Measurements from ENCODE around the gene CHMP4B.

Gene CHMP4B

GRCh38 chr20:33866398-33867100 is 55.4 kb downstream of the CHMP4B start:
- Histone ChIP-seq H3K4me1 (ENCODE audit: low read depth, poor library complexity, severe bottlenecking) (peaks cover 27% of the 10 kb centered on the region), H3K4me3 (IDR thresholded peaks at IDR 0.05; ENCODE audit: insufficient read depth, low read depth, low read length) (no peak overlapping the region), H3K36me3 (ENCODE audit: insufficient read depth) (no peaks in the 10 kb centered on the region), H3K9ac (no peak overlapping the region), H3K27ac (no peak overlapping the region), H4K20me1 (ENCODE audit: insufficient read depth) (no peaks in the 10 kb centered on the region), H3K4me2 (no peak overlapping the region), H3K79me2 (ENCODE audit: insufficient read depth, low read depth) (no peaks in the 10 kb centered on the region), H2AFZ (ENCODE audit: low read depth) (no peak overlapping the region), H3K27me3 (ENCODE audit: insufficient read depth, low read depth) (no peaks in the 10 kb centered on the region)
- TF ChIP-seq CTCF (conservative IDR thresholded peaks at IDR 0.05; ENCODE audit: low read depth, low read length), result no peak

- H3K27ac ChIP-seq, result no peak overlapping the region
- H3K9ac ChIP-seq, result no peak overlapping the region
- H3K4me1 ChIP-seq (ENCODE audit: low read depth, poor library complexity, severe bottlenecking), result peaks cover 19% of the 10 kb centered on the region
- H3K4me3 ChIP-seq (IDR thresholded peaks at IDR 0.05; ENCODE audit: insufficient read depth, low read depth, low read length), result no peak overlapping the region
- no peaks in the 10 kb centered on the region for H4K20me1 ChIP-seq (ENCODE audit: insufficient read depth)
- TF ChIP-seq CTCF (conservative IDR thresholded peaks at IDR 0.05; ENCODE audit: low read depth, low read length), result no peak
- H2AFZ ChIP-seq (ENCODE audit: low read depth), result no peak overlapping the region
- H3K4me2 ChIP-seq, result no peak overlapping the region
- H3K27me3 ChIP-seq (ENCODE audit: insufficient read depth, low read depth), result no peaks in the 10 kb centered on the region
- H3K79me2 ChIP-seq (ENCODE audit: insufficient read depth, low read depth), result no peaks in the 10 kb centered on the region
- H3K36me3 ChIP-seq (ENCODE audit: insufficient read depth), result no peaks in the 10 kb centered on the region
These were observed 56.9 kb downstream of the CHMP4B start for GRCh38 chr20:33868042-33868441.

GRCh38 chr20:33868595-33868994 is 57.4 kb downstream of the CHMP4B start:
- TF ChIP-seq CTCF (conservative IDR thresholded peaks at IDR 0.05; ENCODE audit: low read depth, low read length), result no peak
- H3K79me2 ChIP-seq (ENCODE audit: insufficient read depth, low read depth), result no peaks in the 10 kb centered on the region
- H3K4me1 ChIP-seq (ENCODE audit: low read depth, poor library complexity, severe bottlenecking), result peaks cover 19% of the 10 kb centered on the region
- H3K27me3 ChIP-seq (ENCODE audit: insufficient read depth, low read depth), result no peaks in the 10 kb centered on the region
- no peak overlapping the region for H3K4me2 ChIP-seq
- H3K36me3 ChIP-seq (ENCODE audit: insufficient read depth), result no peaks in the 10 kb centered on the region
- no peaks in the 10 kb centered on the region for H4K20me1 ChIP-seq (ENCODE audit: insufficient read depth)
- no peak overlapping the region for H3K4me3 ChIP-seq (IDR thresholded peaks at IDR 0.05; ENCODE audit: insufficient read depth, low read depth, low read length)
- H2AFZ ChIP-seq (ENCODE audit: low read depth), result no peak overlapping the region
- H3K27ac ChIP-seq, result no peak overlapping the region
- no peak overlapping the region for H3K9ac ChIP-seq

- no peaks in the 10 kb centered on the region for H3K79me2 ChIP-seq (ENCODE audit: insufficient read depth, low read depth)
- H3K36me3 ChIP-seq (ENCODE audit: insufficient read depth), result no peaks in the 10 kb centered on the region
- no peak overlapping the region for H2AFZ ChIP-seq (ENCODE audit: low read depth)
- H3K27me3 ChIP-seq (ENCODE audit: insufficient read depth, low read depth), result no peaks in the 10 kb centered on the region
- no peak overlapping the region for H3K4me3 ChIP-seq (IDR thresholded peaks at IDR 0.05; ENCODE audit: insufficient read depth, low read depth, low read length)
- no peak overlapping the region for H3K27ac ChIP-seq
- H3K4me2 ChIP-seq, result no peak overlapping the region
- no peaks in the 10 kb centered on the region for H4K20me1 ChIP-seq (ENCODE audit: insufficient read depth)
- TF ChIP-seq CTCF (conservative IDR thresholded peaks at IDR 0.05; ENCODE audit: low read depth, low read length), result no peak
- H3K4me1 ChIP-seq (ENCODE audit: low read depth, poor library complexity, severe bottlenecking), result peaks cover 19% of the 10 kb centered on the region
- H3K9ac ChIP-seq, result no peak overlapping the region
These were observed 58.1 kb downstream of the CHMP4B start for GRCh38 chr20:33869283-33869682.

Data from KMS-11 (cell line).